ENCODE measurements around the gene FALEC.

The FALEC gene

GRCh38 chr1:150473659-150474058 is 41.9 kb upstream of the FALEC start:
- Histone ChIP-seq H2AK5ac (ENCODE audit: low read length, severe bottlenecking) (no peak overlapping the region), H3K18ac (ENCODE audit: low read depth in 1 of 2, low read length in 2 of 2) (no peak overlapping the region), H3K4me1 (ENCODE audit: control insufficient read depth, insufficient read depth, low read depth, low read length) (no peaks in the 10 kb centered on the region), H4K8ac (ENCODE audit: low read length) (no peak overlapping the region), H3K27ac (ENCODE audit: low read length, poor library complexity, severe bottlenecking) (no peak overlapping the region), H3K4me3 (ENCODE audit: insufficient read depth in 1 of 2, low read depth in 1 of 2, low read length in 2 of 2) (no peak overlapping the region), H4K91ac (ENCODE audit: low read length) (no peak overlapping the region), H3K9ac (ENCODE audit: low read length) (no peak overlapping the region), H2BK15ac (ENCODE audit: low read depth, poor library complexity, severe bottlenecking) (no peak overlapping the region), H3K23ac (ENCODE audit: low read length in 2 of 2) (no peak overlapping the region), H3K79me1 (replicated peaks; ENCODE audit: low read length, poor library complexity, severe bottlenecking) (peaks cover 14% of the 10 kb centered on the region), H3K4ac (ENCODE audit: low read depth in 1 of 2, low read length in 2 of 2) (no peak overlapping the region), H3K9me3 (ENCODE audit: control insufficient read depth, low read length) (no peaks in the 10 kb centered on the region), H2AFZ (ENCODE audit: low read depth, low read length) (no peak overlapping the region), H2BK120ac (ENCODE audit: low read depth, low read length) (no peak overlapping the region), H3K14ac (ENCODE audit: low read length in 2 of 2) (no peak overlapping the region), H2BK12ac (ENCODE audit: low read length in 2 of 2) (no peak overlapping the region), H3K36me3 (ENCODE audit: control insufficient read depth in 1 of 2, insufficient read depth in 2 of 2, low read depth in 1 of 2, low read length in 2 of 2) (peaks cover 31 to 41% of the 10 kb centered on the region in 2 experiments), H3K27me3 (ENCODE audit: control insufficient read depth in 1 of 2, insufficient read depth in 1 of 2, low read length in 2 of 2) (no peaks in the 10 kb centered on the region), H3K4me2 (ENCODE audit: low read length, poor library complexity, severe bottlenecking) (no peak overlapping the region), H2BK5ac (ENCODE audit: low read depth, low read length, poor library complexity, severe bottlenecking) (no peak overlapping the region)
- WGBS = 85% methylated on average over 4 of the region's 4 CpGs
- no peak for DNase-seq

GRCh38 chr1:150474869-150475268 is 40.7 kb upstream of the FALEC start:
- peak; percentile 18 for DNase-seq
- Histone ChIP-seq H3K4me3 (ENCODE audit: insufficient read depth in 1 of 2, low read depth in 1 of 2, low read length in 2 of 2) (no peak overlapping the region), H2BK12ac (ENCODE audit: low read length in 2 of 2) (no peak overlapping the region), H3K4me1 (ENCODE audit: control insufficient read depth, insufficient read depth, low read depth, low read length) (no peaks in the 10 kb centered on the region), H2AFZ (ENCODE audit: low read depth, low read length) (no peak overlapping the region), H3K4me2 (ENCODE audit: low read length, poor library complexity, severe bottlenecking) (no peak overlapping the region), H3K23ac (ENCODE audit: low read length in 2 of 2) (no peak overlapping the region), H3K18ac (ENCODE audit: low read depth in 1 of 2, low read length in 2 of 2) (no peak overlapping the region), H3K36me3 (ENCODE audit: control insufficient read depth in 1 of 2, insufficient read depth in 2 of 2, low read depth in 1 of 2, low read length in 2 of 2) (peaks cover 31 to 37% of the 10 kb centered on the region in 2 experiments), H3K27me3 (ENCODE audit: control insufficient read depth in 1 of 2, insufficient read depth in 1 of 2, low read length in 2 of 2) (no peaks in the 10 kb centered on the region), H4K8ac (ENCODE audit: low read length) (no peak overlapping the region), H3K27ac (ENCODE audit: low read length, poor library complexity, severe bottlenecking) (no peak overlapping the region), H3K14ac (ENCODE audit: low read length in 2 of 2) (no peak overlapping the region), H3K9me3 (ENCODE audit: control insufficient read depth, low read length) (no peaks in the 10 kb centered on the region), H3K9ac (ENCODE audit: low read length) (no peak overlapping the region), H3K4ac (ENCODE audit: low read depth in 1 of 2, low read length in 2 of 2) (no peak overlapping the region), H2BK5ac (ENCODE audit: low read depth, low read length, poor library complexity, severe bottlenecking) (no peak overlapping the region), H4K91ac (ENCODE audit: low read length) (no peak overlapping the region), H3K79me1 (replicated peaks; ENCODE audit: low read length, poor library complexity, severe bottlenecking) (peaks cover 14% of the 10 kb centered on the region), H2BK120ac (ENCODE audit: low read depth, low read length) (no peak overlapping the region), H2BK15ac (ENCODE audit: low read depth, poor library complexity, severe bottlenecking) (no peak overlapping the region), H2AK5ac (ENCODE audit: low read length, severe bottlenecking) (no peak overlapping the region)
- WGBS = 46% methylated on average over 4 of the region's 4 CpGs

GRCh38 chr1:150476754-150477153 is 38.8 kb upstream of the FALEC start:
- WGBS = 80% methylated on average over 1 of the region's 3 CpGs
- Histone ChIP-seq H3K27me3 (ENCODE audit: control insufficient read depth in 1 of 2, insufficient read depth in 1 of 2, low read length in 2 of 2) (no peaks in the 10 kb centered on the region), H3K4me2 (ENCODE audit: low read length, poor library complexity, severe bottlenecking) (no peak overlapping the region), H2BK12ac (ENCODE audit: low read length in 2 of 2) (peak overlapping the region in 1 of 2 experiments; percentile 38), H3K4me3 (ENCODE audit: insufficient read depth in 1 of 2, low read depth in 1 of 2, low read length in 2 of 2) (no peak overlapping the region), H3K36me3 (ENCODE audit: control insufficient read depth in 1 of 2, insufficient read depth in 2 of 2, low read depth in 1 of 2, low read length in 2 of 2) (peaks cover 16 to 18% of the 10 kb centered on the region in 2 experiments), H3K9me3 (ENCODE audit: control insufficient read depth, low read length) (no peaks in the 10 kb centered on the region), H3K23ac (ENCODE audit: low read length in 2 of 2) (no peak overlapping the region), H4K91ac (ENCODE audit: low read length) (peak overlapping the region; percentile 11), H3K27ac (ENCODE audit: low read length, poor library complexity, severe bottlenecking) (no peak overlapping the region), H3K18ac (ENCODE audit: low read depth in 1 of 2, low read length in 2 of 2) (peak overlapping the region in 1 of 2 experiments; percentile 98), H2AFZ (ENCODE audit: low read depth, low read length) (no peak overlapping the region), H3K9ac (ENCODE audit: low read length) (no peak overlapping the region), H2BK5ac (ENCODE audit: low read depth, low read length, poor library complexity, severe bottlenecking) (no peak overlapping the region), H2BK15ac (ENCODE audit: low read depth, poor library complexity, severe bottlenecking) (no peak overlapping the region), H3K4ac (ENCODE audit: low read depth in 1 of 2, low read length in 2 of 2) (no peak overlapping the region), H2AK5ac (ENCODE audit: low read length, severe bottlenecking) (no peak overlapping the region), H3K4me1 (ENCODE audit: control insufficient read depth, insufficient read depth, low read depth, low read length) (no peaks in the 10 kb centered on the region), H2BK120ac (ENCODE audit: low read depth, low read length) (peak overlapping the region; percentile 37), H3K14ac (ENCODE audit: low read length in 2 of 2) (no peak overlapping the region), H4K8ac (ENCODE audit: low read length) (no peak overlapping the region), H3K79me1 (replicated peaks; ENCODE audit: low read length, poor library complexity, severe bottlenecking) (peaks cover 6% of the 10 kb centered on the region)
- DNase-seq = peak; percentile 30

GRCh38 chr1:150477320-150477719 is 38.2 kb upstream of the FALEC start:
- H2AK5ac ChIP-seq (ENCODE audit: low read length, severe bottlenecking) = no peak overlapping the region
- H3K4me2 ChIP-seq (ENCODE audit: low read length, poor library complexity, severe bottlenecking) = no peak overlapping the region
- peaks cover 6% of the 10 kb centered on the region for H3K79me1 ChIP-seq (replicated peaks; ENCODE audit: low read length, poor library complexity, severe bottlenecking)
- H4K91ac ChIP-seq (ENCODE audit: low read length) = peak overlapping the region; percentile 97
- peak overlapping the region; percentile 69 for H4K8ac ChIP-seq (ENCODE audit: low read length)
- H3K27ac ChIP-seq (ENCODE audit: low read length, poor library complexity, severe bottlenecking) = no peak overlapping the region
- no peaks in the 10 kb centered on the region for H3K27me3 ChIP-seq (ENCODE audit: control insufficient read depth in 1 of 2, insufficient read depth in 1 of 2, low read length in 2 of 2)
- H3K9me3 ChIP-seq (ENCODE audit: control insufficient read depth, low read length) = no peaks in the 10 kb centered on the region
- H2AFZ ChIP-seq (ENCODE audit: low read depth, low read length) = no peak overlapping the region
- peaks cover 10 to 12% of the 10 kb centered on the region in 2 experiments for H3K36me3 ChIP-seq (ENCODE audit: control insufficient read depth in 1 of 2, insufficient read depth in 2 of 2, low read depth in 1 of 2, low read length in 2 of 2)
- H2BK15ac ChIP-seq (ENCODE audit: low read depth, poor library complexity, severe bottlenecking) = peak overlapping the region; percentile 82
- H3K4me3 ChIP-seq (ENCODE audit: insufficient read depth in 1 of 2, low read depth in 1 of 2, low read length in 2 of 2) = no peak overlapping the region
- H3K23ac ChIP-seq (ENCODE audit: low read length in 2 of 2) = no peak overlapping the region
- no peak overlapping the region for H3K9ac ChIP-seq (ENCODE audit: low read length)
- no peaks in the 10 kb centered on the region for H3K4me1 ChIP-seq (ENCODE audit: control insufficient read depth, insufficient read depth, low read depth, low read length)
- H3K14ac ChIP-seq (ENCODE audit: low read length in 2 of 2) = peak overlapping the region in 1 of 2 experiments; percentile 36
- no peak for DNase-seq
- peak overlapping the region; percentile 42 to 69 for H2BK12ac ChIP-seq (ENCODE audit: low read length in 2 of 2)
- H3K4ac ChIP-seq (ENCODE audit: low read depth in 1 of 2, low read length in 2 of 2) = peak overlapping the region in 1 of 2 experiments; percentile 95
- peak overlapping the region; percentile 14 to 98 for H3K18ac ChIP-seq (ENCODE audit: low read depth in 1 of 2, low read length in 2 of 2)
- H2BK5ac ChIP-seq (ENCODE audit: low read depth, low read length, poor library complexity, severe bottlenecking) = no peak overlapping the region
- WGBS = 36% methylated on average over 1 of the region's 1 CpG
- peak overlapping the region; percentile 82 for H2BK120ac ChIP-seq (ENCODE audit: low read depth, low read length)
